ENCODE results near the gene USP6NL.

USP6NL gene

DNA sequence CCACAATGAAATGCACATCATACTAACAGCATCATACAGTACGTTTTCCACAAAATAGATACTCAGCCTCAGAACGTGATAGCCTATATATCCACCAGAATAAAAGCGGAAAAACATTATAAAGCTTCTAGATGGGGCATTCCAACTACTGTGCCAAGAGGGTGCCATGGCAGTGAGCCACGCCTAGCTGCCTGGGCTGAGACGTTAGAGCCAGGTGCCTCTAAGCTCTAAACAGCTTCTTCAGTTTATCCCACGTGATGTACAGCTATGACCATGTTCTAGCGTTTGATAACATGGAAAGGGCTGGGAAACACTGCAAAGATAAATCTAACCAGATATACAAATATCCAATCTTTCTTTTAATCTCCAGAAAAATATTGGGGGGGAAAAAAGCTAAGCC, 17.8 kb downstream of the USP6NL start:
- DNase-seq (ENCODE audit: low spot score), result no peak

DNA sequence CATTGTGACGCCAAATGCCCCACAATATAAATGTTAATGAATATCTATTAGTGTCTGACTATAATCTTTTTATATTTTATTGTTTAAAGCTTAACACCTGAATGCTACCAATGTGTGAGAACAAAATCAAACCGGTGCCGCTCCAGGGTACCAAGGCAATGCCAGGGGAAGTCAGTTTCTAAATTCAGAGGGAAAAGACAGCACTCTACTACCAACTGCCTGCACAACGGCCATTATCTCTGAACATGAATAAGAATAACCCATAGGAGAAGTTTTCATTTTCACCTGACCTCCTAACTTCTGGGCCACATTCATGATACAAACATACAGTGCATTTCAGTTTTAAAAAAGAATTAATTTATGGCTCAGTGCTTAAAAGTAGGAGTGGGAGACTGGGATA, 21.7 kb downstream of the USP6NL start:
- DNase-seq (ENCODE audit: low spot score), result no peak

- DNase-seq (ENCODE audit: low spot score), result no peak
Observed at GRCh38 chr10:11588873-11589574, 22.4 kb downstream of the USP6NL start.

DNA sequence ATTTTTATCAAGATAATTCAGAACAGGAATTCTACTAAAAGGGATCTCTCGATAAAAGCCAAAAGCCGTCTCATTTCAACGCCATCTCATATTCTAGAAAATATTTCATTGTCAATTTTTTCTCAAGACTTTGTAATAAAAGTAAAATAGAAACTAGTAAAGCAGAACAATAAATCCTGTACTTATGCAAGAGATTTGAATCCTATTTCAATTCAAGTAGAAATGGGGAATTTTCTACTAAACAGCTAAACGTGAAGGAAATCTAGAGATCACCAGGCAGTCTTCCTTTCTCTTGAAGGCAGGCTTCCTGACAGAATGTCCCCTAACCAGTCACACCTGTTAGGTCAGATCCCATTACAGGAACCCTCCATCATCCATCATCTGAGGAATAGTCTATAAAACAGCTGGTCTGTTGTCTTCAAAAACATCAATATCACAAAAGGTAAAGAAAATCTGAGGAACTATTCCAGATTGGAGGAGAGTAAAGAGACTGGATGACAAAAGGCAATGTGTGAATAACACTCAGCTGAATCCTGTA, 23.7 kb downstream of the USP6NL start:
- no peak for DNase-seq (ENCODE audit: low spot score)

GRCh38 chr10:11586170-11586569, 25.3 kb downstream of the USP6NL start:
- no peak for DNase-seq (ENCODE audit: low spot score)

- peak; percentile 17 for DNase-seq (ENCODE audit: low spot score)
Observed at GRCh38 chr10:11581213-11581612, 30.2 kb downstream of the USP6NL start.

DNA sequence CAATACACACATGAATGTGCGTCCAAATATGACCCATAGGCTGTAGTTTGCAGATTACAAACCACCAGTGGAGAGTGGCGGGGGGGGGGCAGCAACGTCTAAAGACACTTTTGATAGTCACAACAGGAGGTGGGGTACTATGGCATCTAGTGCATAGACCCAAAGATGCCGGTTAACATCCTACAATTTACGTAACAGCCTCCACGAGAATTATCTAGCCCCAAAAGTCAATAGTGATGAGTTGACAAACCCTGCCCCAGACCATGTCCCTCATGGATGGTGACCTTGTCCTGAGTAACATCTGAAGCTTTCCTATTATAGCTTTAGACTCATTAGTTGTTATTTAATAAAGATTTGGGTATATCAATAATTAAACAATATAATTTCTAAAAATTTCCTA, 31.6 kb downstream of the USP6NL start:
- DNase-seq (ENCODE audit: low spot score), result no peak

DNA sequence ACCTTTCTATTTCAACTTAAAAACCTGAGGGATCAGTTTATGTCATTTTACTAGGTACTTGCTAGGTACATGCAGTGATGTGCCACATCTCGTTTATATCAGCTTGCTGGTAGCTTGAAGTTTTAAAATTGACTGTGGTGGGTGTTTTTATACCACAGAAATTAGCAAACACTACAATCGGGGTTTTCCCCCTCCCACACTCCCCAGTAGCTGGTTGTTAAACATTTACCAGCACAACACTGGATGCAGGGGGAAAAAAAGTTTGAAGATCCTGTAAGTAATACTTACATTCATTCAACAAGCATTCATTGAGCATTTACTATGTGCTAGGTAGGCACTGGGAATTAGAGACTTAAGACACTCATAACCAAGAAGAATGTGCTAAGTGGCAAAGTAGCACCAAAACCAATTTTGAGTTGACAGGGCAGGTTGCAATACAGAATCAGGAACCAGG, 32.6 kb downstream of the USP6NL start:
- no peak for DNase-seq (ENCODE audit: low spot score)

DNA sequence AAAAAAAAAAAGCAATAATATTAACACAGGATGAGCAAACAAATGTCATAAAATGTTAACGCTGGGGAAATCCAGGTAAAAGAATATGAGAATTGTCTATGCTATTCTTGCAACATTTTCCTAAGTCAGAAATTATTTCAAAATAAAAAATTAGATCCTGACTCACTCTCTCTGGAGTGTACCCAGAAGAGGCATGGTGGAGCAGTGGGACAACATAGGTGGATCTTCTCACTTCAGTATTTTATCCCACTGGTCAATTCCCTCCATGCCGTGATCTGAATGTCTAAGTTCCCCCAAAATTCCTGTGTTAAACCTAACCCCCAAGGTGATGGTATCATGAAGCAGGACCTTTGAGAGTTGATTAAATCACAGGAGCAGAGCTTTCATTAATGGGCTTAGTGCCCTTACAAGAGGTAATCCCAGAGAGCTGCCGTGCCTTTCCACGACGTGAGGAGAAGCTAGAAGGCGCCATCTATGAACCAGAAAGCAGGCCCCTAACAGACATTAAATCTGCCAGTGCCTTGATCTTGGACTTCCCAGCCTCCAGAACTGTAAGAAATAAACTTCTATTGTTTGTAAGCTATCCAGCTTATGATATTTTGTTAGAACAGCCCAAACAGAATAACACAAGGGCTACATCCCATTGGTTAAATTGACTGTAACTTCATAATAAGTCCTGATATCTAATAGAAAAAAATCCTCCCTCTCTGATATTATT, 35.2 kb downstream of the USP6NL start:
- no peak for DNase-seq (ENCODE audit: low spot score)

GRCh38 chr10:11573497-11573896, 38.0 kb downstream of the USP6NL start:
- DNase-seq (ENCODE audit: low spot score), result peak; percentile 24

- no peak for DNase-seq (ENCODE audit: low spot score)
Observed at GRCh38 chr10:11570751-11571150, 40.7 kb downstream of the USP6NL start.

GRCh38 chr10:11569471-11569870, 42.0 kb downstream of the USP6NL start:
- DNase-seq (ENCODE audit: low spot score), result no peak

- no peak for DNase-seq (ENCODE audit: low spot score)
Observed at GRCh38 chr10:11568578-11568977, 42.9 kb downstream of the USP6NL start.

- DNase-seq (ENCODE audit: low spot score), result no peak
Observed at GRCh38 chr10:11564741-11565140, 46.7 kb downstream of the USP6NL start.

DNA sequence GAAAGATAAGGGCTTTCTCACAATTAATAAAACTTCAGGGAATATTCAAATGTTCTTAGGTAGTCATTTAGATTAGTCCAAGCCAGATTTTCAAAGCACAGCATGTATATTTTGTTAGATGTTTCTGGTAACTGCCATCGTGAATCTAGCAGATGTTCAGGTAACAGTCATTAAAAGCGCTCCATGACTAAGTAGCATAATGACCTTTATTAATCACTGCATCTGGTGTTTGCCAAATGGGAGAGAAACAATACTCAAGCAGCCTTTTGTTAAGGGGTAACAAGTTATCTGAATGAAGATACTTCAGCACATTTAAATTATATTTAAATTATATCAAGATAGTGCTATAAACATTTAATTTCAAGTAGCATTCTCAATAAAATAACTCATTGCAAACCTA, 47.5 kb downstream of the USP6NL start:
- DNase-seq (ENCODE audit: low spot score), result no peak

DNA sequence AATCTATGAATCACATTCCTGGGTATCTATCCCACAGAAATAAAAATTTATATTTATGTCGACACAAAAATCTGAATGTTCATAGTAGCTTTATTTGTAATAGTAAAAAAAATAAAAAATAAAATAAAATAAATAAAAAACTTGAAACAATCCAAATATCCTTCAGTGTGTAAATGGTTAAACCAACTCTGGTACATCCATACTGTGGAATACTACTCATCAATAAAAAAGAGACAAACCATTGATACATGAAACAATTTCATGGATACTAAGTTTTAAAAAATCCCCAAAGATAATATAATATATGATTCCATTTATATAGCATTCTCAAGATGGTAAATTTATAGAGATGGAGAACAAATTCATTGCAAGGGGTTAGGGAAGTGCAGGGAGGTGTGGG, 48.6 kb downstream of the USP6NL start:
- no peak for DNase-seq (ENCODE audit: low spot score)

- no peak for DNase-seq (ENCODE audit: low spot score)
Observed at GRCh38 chr10:11560076-11560709, 51.3 kb downstream of the USP6NL start.

DNA sequence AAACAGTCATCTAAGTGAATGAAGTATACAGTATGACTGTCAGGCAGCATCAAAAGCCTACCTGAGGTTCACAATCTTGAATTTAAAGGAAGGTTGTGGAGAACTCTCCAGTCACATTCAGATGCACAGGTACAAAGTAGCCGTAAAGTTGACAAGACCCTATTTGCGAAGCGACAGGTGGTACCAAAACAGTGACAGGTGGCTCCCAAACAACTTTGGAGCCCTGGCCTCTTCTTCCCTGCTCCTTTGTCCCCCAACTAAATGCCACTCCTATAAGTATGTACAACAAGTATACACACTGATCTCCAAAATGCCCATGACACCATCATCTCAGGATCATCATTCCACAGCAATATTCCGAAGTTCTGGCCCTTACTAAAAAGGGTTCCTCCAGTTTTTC, 53.5 kb downstream of the USP6NL start:
- no peak for DNase-seq (ENCODE audit: low spot score)

DNA sequence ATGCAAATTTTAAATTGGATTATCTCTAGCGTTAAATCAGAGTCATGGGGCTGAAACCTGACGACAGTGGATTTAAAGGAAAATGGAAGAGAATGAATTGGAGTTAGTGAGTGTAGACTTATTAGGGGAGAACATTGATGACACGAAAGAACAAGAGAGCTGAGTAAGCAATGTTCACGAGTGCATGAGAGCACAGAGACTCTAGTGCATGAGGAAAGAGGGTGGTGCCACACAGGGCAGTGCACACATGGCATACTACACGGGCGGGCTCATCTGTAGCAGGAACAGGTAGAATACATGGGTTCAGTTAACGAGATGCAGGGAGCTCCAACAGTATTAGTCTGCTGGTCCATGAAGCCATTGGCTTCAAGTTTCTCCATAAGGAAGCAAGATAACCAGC, 53.9 kb downstream of the USP6NL start:
- no peak for DNase-seq (ENCODE audit: low spot score)

- no peak for DNase-seq (ENCODE audit: low spot score)
Observed at GRCh38 chr10:11555556-11555955, 55.9 kb downstream of the USP6NL start.

DNA sequence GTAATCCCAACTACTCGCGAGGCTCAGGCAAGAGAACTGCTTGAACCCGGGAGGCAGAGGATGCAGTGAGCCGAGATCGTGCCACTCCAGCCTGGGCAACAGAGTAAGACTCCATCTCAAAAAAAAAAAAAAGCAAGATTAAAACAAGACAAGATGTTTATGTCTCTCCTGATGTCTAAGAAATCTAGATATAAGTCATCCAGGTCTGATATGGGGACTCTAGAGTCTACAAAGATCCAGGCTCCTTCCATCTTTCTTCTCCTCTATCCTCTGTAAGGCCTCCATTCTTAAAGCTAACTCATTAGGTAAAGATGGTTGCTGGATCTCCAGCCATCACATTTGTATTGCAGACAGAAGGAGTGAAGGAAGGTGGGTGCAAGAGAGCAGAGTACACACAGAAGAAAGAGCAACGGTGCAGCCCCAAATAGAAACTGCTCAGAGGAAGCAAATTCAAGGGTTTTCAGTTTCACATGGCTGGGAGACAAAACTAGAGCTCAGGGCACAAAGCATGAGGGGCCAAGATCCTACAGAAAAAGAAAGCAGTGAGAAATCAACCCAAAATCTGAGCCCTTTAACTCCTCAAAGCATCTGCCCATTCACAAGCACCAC, 57.6 kb downstream of the USP6NL start:
- no peak for DNase-seq (ENCODE audit: low spot score)

DNA sequence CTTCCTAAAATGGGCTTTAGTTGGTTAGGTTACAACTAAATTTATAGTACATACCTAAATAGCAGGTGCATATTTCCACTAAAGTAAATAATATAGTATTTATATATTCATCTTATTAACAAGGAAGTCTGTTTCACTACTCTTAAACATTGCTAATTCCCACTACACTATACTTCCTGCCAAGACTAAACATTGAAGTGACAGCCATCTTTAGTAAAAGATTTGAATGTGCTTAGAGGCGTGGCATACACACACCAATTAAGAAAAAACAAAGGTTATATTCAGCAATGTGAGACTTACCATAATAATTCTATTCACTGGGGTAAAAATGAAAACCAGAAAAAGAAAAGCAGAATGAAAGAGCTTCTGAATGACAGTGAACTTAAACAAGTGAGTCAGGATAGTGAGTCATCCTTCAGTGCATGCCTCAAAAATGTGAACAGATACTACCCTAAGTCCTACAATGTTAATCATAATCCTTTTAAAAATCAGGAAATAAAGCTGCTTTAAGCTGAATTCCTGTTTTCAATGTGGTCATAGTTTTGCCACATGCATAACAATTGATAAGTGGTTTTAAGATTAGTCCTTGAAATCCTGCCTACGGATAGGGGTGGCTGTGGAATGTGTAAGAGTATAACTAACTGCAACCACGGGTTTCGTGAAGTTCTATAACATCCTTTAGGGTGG, 59.4 kb downstream of the USP6NL start:
- peak; percentile 79 for DNase-seq (ENCODE audit: low spot score)

Data from AG08395 (cell line).